GM21737 (cell line): ENCODE data around the gene RASGEF1B.

ENCODE experiments used
- ATAC-seq: cut with Tn5 transposase; IDR thresholded peaks from one replicate; pipeline ENCODE4 v1.9.1; 2021; ENCODE audit warnings: mild to moderate bottlenecking, moderate library complexity; ENCODE audit not compliant: unreplicated experiment

The RASGEF1B gene

DNA sequence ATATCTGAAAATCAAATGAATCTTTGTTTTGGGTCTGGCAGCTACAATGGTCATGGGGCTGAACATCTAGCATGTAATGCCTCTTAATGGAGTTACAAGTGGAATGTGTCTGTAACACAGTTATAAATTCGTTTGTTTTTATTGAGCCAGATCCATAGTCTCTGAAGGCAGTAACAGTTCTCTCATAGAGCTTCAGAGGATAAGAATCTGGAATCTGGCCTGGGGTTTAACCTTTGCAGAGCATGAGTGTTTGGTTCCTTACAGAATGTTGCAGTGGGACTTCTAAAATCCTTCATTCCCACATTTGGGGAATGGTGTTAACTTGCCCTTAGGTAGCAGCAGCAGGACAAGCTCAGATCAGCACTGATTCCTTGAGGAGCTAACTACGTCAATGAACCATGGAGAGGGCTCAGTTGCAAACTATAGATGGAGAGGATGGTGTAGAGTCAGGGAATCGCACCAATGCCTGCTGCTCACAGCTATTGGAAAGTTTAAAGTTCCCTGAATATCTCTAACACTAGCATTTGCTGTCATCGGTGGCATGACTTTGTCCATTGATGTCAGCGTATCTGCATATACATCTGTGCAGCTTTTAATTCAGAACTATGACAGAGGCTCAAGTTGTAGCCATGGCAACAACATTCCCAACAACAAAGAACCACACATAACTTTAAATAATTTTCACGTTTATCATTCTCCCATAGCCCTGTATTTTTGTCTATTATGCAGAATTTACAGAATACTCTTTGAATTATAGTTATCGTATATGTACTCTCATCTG lies 72.2 kb downstream of the RASGEF1B start:
- ATAC-seq, result no peak

DNA sequence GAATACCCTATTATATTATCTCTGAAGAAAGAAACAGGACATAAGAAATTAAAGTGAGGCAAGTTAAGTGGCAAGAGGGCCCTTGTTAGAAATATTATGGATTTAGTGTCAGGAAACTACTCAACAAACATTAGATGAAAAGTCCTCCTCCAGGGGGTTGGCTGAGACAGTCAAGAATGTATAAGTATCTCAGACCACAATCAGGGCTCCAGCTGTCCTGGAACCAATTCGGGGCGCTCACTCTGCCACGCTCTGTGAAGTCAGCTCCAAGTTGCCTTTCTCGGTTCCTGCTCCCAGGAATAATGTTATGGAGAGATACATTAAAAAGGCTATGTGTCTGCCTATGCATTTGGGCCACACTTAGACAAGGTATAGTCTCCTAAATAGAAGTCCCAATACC lies 73.3 kb downstream of the RASGEF1B start:
- no peak for ATAC-seq

DNA sequence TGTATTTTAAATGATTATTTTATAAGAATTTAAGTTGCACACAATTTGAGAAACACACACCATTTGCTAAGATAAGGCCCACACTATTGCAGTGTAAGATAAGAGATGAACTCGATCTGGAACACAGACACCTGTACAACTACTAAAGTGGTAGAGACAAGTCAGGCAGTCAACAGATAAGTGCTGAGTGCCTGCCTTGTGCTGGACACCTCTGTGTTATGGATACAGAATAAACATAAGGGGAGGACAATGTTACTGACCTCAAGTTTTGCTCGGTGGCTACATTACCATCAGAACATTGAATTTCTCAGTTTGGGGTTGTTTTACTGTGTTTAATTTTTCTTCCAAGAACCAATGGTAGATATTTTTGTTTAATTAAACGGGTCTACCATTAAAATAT lies 74.1 kb downstream of the RASGEF1B start:
- ATAC-seq, result no peak

DNA sequence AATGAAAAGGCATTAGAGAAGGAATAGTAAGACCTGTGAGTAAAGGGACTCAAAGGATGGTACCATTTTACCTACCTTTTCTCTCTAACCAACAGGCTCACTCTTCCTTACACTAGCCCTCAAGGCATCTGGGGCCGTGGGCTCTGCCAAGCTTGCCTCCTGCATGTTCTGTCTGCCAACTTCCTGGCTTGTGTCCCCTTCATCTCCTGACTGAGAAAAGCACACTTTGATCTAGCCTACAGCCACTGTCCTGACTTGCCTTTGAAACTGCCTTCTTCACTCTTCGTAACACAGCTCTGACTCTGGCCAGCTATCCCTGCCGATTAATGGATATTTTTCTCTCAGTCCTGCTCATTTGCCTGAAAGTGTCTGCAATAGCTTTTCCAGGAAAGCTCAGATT lies 76.5 kb downstream of the RASGEF1B start:
- ATAC-seq, result no peak

DNA sequence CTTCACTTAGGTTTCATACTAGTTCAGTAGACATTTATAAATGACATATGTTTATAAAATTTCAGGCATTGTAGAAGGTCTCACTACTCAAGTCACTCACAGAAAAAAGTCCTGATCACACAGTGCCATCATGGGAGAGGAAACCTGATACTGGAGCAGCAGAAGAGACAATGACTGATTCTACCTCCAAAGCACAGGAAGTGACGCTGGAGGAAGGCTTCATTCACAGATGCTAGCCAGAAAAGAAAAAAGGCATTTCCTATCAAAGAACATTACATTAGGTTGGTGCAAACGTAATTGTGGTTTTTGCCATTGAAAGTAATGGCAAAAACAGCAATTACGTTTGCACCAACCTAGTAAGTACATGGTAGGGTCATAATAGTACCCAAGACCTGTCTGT lies 79.5 kb downstream of the RASGEF1B start:
- no peak for ATAC-seq

DNA sequence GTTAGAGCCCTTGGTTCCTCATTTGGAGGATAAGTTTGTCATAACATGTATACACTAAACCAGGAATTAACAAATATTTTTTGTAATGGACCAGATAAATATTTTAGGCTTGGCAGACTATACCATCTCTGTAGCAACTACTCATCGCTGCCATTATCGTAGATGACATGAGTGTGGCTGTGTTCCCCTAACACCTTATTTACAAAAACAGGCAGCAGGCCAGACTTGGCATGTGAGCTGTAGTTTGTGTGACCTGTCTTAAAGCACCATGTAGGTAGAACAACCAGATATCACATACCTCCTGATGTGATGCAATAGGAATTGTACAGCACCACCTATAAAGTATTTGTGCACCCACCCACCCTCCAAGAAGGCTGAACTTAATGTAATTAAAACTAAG lies 82.0 kb downstream of the RASGEF1B start:
- no peak for ATAC-seq

DNA sequence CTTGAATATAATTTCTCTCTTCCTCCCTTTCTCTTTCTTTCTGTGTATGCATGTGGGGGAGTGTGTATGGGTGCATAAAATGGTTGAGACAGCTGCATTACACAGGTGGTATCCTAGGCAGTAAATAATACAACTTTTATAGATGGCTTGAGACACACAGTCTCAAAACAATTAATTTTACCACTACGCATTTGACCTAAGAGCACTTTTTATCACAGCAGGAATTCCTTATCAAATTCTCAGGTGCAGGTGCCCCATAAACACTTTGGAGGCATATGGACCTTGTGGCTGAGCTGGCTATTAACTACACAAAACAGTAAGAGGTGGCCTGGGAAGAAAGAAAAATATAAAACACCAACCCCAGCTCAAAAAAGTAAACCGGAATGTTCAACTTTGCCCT lies 91.3 kb downstream of the RASGEF1B start:
- no peak for ATAC-seq

DNA sequence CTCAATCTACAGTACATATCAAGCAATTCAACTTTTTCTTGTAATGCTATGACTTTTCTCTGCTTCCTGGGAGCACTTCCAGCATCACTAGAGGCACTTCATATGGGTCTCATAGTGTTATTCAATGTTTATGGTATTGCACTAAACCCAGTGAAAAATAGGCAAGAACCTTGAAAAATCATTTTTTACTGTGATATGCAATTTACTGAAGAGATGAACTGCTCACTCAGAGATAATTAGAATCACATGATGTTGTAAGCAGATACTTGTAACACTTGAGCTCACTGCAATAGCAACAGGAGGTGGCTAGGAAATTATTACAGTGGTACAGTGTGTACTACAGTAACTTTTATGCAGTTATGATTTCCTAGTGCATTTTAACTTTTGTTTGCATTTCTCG lies 93.3 kb downstream of the RASGEF1B start:
- no peak for ATAC-seq

DNA sequence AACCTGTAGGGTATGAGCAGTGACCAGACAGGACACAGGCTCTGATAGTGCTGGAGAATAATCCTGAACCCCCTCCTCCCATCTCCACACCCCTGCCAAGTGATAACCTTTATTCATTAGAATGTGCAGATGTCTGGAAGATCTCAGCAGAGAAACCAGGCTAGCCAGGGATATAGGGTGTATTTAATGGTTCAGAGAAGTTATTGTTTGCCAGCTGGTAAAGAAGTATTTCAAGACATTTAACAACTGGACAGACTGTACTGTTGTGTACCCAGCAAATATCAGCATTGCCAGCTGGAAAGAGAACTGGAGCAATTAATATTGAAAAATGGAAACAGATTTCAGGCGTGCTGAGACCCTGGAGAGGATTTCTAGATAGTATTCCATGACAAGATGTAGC lies 94.5 kb downstream of the RASGEF1B start:
- ATAC-seq, result no peak

DNA sequence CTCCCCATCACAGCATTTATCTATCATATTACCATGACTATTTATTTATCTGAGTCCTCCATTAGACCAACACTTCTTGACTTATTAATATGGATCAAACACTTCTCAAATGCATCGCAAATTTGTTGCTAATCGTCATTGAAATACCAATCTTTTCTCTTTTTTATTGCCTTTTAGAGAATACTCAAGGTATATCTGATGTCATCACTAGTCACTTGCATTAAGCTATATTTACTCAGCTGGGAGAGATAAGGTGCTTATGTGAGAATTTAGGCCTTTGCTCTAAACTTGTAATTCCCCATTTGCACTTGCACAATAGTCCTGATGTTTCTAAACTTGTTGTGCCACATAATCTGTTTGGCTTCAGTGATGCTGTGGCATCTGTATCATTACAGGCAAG lies 95.0 kb downstream of the RASGEF1B start:
- ATAC-seq, result no peak
